Spleen (tissue), 7 donors: Measurements from ENCODE around the gene CACNG1.

ENCODE experiments used
- CTCF ChIP-seq, 11 experiments: fragments of 200-600 bp in 7 of 11; fragments of 450-650 bp in 4 of 11; sonication (generic) in 4 of 11; IDR thresholded peaks in 8 of 11; conservative IDR thresholded peaks in 3 of 11; 1 replicate in 7 of 11; 2 replicates in 4 of 11; pipeline versions ENCODE4 v1.4.0 to v1.8.0; 2016 to 2021; ENCODE audit warnings: antibody characterized with exemption in 11 of 11, inconsistent platforms in 4 of 11, mild to moderate bottlenecking in 1 of 11
- POLR2A ChIP-seq, 3 donors: fragments of 450-650 bp; IDR thresholded peaks; one replicate each; pipeline ENCODE4 v1.5.1; 2017; ENCODE audit warnings: antibody characterized with exemption in 3 of 3, mild to moderate bottlenecking in 1 of 3
- POLR2AphosphoS5 ChIP-seq, 3 donors: sonication (generic); formaldehyde crosslinking; IDR thresholded peaks; one replicate each; pipeline ENCODE4 v1.5.1; 2017; ENCODE audit warnings: antibody characterized with exemption in 3 of 3
- donor health status: DM: no; HTN: no; CAD: no; lungs with moderate emphysema.
- donor health status: DM: no; HTN: no; CAD: no.
- donor health status: DM: no; HTN: no; CAD: no.

GRCh38 chr17:67056746-67057490 lies 12.6 kb downstream of the CACNG1 start:
- TF ChIP-seq CTCF (IDR thresholded peaks at IDR 0.05 in 8 of 11, conservative IDR thresholded peaks at IDR 0.05 in 3 of 11) (no peak), POLR2A (IDR thresholded peaks at IDR 0.05) (no peak), POLR2AphosphoS5 (IDR thresholded peaks at IDR 0.05) (no peak)
